Measurements from ENCODE around the gene NHERF1. TPM values are rescaled to one million over a fixed set of nuclear protein-coding genes. Genes with fewer than 3 reads are reported as not detected.

The NHERF1 gene
- total RNA-seq, 6 experiments from 2014 or later = 15.7 to 18.9 (median 17.5) TPM

DNA sequence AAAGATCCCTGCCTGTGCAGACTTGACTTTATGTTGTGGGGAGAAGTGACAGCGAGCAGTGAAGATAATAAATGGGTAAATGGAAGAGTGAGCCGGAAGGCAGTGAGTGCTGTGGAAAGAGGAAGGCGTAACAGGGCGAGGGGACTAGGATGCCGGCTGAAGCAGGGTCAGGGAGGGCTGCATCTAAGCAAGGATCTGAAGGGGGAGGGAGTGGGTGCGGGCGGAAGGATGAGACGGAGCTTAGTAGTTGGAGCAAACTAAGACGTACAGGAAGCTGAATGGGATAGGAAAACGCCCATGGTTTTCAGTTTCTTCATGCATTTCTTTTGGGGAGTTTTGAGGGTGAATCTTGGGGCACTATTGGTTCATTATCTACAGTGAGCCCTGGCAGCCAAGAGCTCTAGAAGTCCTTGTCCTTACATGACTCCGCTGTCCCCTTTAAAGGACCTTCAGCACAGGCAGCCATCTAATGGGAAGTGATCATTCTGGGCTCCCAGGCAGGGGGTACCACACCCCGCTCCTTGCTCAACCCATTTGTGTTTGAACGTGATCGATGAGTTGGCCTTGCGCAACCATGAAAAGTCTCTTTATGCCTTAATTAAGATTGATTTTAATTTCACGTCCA is 38.1 kb downstream of the NHERF1 start:
- no peaks in the 10 kb centered on the region; the same call in 1 of the 2 replicates for H3K4me1 Mint-ChIP-seq (ENCODE audit: low read depth)
- 0 out of 2 replicates have a peak, but pooled peaks cover 5% of the 10 kb centered on the region for H3K36me3 Mint-ChIP-seq (ENCODE audit: low read depth)
- no peak for DNase-seq
- H3K4me3 Mint-ChIP-seq = no peak overlapping the region
- TF ChIP-seq CTCF (IDR thresholded peaks at IDR 0.05) = no peak
- H3K9me3 Mint-ChIP-seq = no peaks in the 10 kb centered on the region
- no peak overlapping the region for H3K27ac Mint-ChIP-seq
- H3K27me3 Mint-ChIP-seq (ENCODE audit: insufficient read depth) = no peaks in the 10 kb centered on the region

- Mint-ChIP-seq H3K4me1 (ENCODE audit: low read depth) (no peaks in the 10 kb centered on the region), H3K9me3 (no peaks in the 10 kb centered on the region), H3K27ac (no peak overlapping the region), H3K27me3 (ENCODE audit: insufficient read depth) (peaks cover 2% of the 10 kb centered on the region; the same call in 1 of the 2 replicates), H3K36me3 (ENCODE audit: low read depth) (0 out of 2 replicates have a peak, but pooled peaks cover 5% of the 10 kb centered on the region), H3K4me3 (no peak overlapping the region)
- TF ChIP-seq CTCF (IDR thresholded peaks at IDR 0.05) = no peak
- DNase-seq = no peak
Observed at GRCh38 chr17:74790161-74791058, 42.0 kb downstream of the NHERF1 start.

DNA sequence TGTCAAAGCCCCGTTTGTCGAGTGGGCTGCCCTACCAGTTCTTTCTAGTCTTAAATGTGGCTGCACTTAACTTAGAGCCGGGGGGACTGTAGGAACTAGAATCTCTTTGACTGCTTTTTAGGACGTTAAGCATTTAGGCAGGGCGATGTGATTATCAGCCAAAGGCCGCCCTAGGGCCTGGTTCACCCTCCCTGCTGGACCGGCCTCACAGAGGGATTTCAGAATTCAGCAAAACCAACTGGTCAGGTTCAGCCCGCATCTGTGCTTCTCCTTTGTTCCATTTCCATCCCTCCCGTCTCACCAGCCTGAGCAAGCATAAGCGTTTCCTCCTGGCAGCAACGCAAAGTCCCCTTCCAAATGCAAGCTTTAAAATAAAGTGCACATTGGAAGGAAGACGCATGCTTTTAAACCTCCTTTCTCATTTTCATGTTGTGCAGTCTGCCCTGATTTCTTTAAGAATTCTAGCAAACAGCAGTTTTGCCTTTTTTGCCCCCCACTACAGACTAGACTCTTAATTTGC is 44.2 kb downstream of the NHERF1 start:
- TF ChIP-seq CTCF (IDR thresholded peaks at IDR 0.05) = no peak
- no peak overlapping the region for H3K4me3 Mint-ChIP-seq
- no peak overlapping the region for H3K27ac Mint-ChIP-seq

GRCh38 chr17:74795327-74796020 is 47.0 kb downstream of the NHERF1 start:
- Mint-ChIP-seq H3K36me3 (ENCODE audit: low read depth) (peaks cover 6% of the 10 kb centered on the region; the same call in 1 of the 2 replicates), H3K9me3 (no peaks in the 10 kb centered on the region), H3K4me1 (ENCODE audit: low read depth) (peaks cover 34% of the 10 kb centered on the region), H3K27me3 (ENCODE audit: insufficient read depth) (peaks cover 2% of the 10 kb centered on the region; the same call in 1 of the 2 replicates), H3K27ac (no peak overlapping the region), H3K4me3 (no peak overlapping the region)
- no peak for TF ChIP-seq CTCF (IDR thresholded peaks at IDR 0.05)
- DNase-seq = no peak

More for the DNA sequence above, 44.2 kb downstream of the NHERF1 start:
- no peak for DNase-seq
- H3K27me3 Mint-ChIP-seq (ENCODE audit: insufficient read depth) = peaks cover 2% of the 10 kb centered on the region; the same call in 1 of the 2 replicates
- H3K36me3 Mint-ChIP-seq (ENCODE audit: low read depth) = 0 out of 2 replicates have a peak, but pooled peaks cover 5% of the 10 kb centered on the region
- H3K9me3 Mint-ChIP-seq = no peaks in the 10 kb centered on the region
- peaks cover 10% of the 10 kb centered on the region for H3K4me1 Mint-ChIP-seq (ENCODE audit: low read depth)

DNA sequence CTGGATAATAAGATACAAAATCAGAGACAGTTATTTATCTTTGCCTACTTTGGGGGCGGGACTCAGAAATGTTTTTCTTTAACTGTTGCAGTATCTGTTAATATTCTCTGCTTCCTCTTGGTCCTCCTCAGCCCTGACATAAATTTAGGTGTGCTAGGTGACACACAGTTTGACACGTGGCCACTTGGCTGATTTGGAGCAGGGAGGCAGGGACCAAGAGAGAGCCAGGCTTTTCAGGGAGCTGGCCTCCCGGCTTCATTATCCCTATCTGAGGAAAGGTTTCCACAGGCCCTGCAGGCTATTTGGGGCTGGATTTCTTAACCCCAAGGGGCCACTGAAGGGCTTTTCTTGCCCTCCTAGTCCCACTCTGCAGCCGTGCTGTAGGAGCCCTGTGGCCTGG is 47.8 kb downstream of the NHERF1 start:
- peaks cover 34% of the 10 kb centered on the region for H3K4me1 Mint-ChIP-seq (ENCODE audit: low read depth)
- no peak for TF ChIP-seq CTCF (IDR thresholded peaks at IDR 0.05)

More for the DNA sequence above, 47.8 kb downstream of the NHERF1 start:
- no peak for DNase-seq
- Mint-ChIP-seq H3K9me3 (no peaks in the 10 kb centered on the region), H3K27me3 (ENCODE audit: insufficient read depth) (peaks cover 2% of the 10 kb centered on the region; the same call in 1 of the 2 replicates), H3K27ac (no peak overlapping the region), H3K4me3 (no peak overlapping the region), H3K36me3 (ENCODE audit: low read depth) (peaks cover 6% of the 10 kb centered on the region; the same call in 1 of the 2 replicates)

All from HFFc6 (cell line).